ENCODE data around the gene SORCS2.

DNA sequence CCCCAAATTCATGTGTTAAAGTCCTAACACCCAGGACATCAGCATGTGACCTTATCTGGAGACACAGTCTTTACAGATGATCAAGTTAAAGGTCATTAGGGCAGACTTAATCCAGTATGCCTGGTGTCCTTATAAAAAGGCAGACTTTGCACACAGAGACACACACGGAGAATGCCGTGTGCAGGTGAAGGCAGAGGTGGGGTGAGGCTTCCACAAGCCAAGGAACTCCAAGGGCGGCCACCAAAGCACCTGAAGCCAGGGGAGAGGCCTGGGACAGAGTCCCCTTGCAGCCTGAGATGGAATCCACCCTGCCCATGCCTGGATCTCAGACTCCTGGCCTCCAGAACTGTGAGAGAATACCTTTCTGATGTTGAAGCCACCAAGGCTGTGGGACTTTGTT, 26.1 kb upstream of the SORCS2 start:
- TF ChIP-seq, protein P1, sequence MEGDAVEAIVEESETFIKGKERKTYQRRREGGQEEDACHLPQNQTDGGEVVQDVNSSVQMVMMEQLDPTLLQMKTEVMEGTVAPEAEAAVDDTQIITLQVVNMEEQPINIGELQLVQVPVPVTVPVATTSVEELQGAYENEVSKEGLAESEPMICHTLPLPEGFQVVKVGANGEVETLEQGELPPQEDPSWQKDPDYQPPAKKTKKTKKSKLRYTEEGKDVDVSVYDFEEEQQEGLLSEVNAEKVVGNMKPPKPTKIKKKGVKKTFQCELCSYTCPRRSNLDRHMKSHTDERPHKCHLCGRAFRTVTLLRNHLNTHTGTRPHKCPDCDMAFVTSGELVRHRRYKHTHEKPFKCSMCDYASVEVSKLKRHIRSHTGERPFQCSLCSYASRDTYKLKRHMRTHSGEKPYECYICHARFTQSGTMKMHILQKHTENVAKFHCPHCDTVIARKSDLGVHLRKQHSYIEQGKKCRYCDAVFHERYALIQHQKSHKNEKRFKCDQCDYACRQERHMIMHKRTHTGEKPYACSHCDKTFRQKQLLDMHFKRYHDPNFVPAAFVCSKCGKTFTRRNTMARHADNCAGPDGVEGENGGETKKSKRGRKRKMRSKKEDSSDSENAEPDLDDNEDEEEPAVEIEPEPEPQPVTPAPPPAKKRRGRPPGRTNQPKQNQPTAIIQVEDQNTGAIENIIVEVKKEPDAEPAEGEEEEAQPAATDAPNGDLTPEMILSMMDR (conservative IDR thresholded peaks at IDR 0.05; ENCODE audit: low read depth, low read length), result no peak
- TF ChIP-seq EZH2phosphoT487 (IDR thresholded peaks at IDR 0.05; ENCODE audit: borderline replicate concordance, low read length), result no peak

All from PC-3 (cell line).